Measurements from ENCODE around the gene USH2A. TPM values are rescaled to one million over a fixed set of nuclear protein-coding genes. Genes with fewer than 3 reads are reported as not detected.
A peak's percentile ranks its signal among the peaks of the same experiment; 100 is the strongest.

USH2A gene
- total and polyA plus RNA-seq, 8 donors = 0.03 to 0.28 (median 0.06) TPM

DNA sequence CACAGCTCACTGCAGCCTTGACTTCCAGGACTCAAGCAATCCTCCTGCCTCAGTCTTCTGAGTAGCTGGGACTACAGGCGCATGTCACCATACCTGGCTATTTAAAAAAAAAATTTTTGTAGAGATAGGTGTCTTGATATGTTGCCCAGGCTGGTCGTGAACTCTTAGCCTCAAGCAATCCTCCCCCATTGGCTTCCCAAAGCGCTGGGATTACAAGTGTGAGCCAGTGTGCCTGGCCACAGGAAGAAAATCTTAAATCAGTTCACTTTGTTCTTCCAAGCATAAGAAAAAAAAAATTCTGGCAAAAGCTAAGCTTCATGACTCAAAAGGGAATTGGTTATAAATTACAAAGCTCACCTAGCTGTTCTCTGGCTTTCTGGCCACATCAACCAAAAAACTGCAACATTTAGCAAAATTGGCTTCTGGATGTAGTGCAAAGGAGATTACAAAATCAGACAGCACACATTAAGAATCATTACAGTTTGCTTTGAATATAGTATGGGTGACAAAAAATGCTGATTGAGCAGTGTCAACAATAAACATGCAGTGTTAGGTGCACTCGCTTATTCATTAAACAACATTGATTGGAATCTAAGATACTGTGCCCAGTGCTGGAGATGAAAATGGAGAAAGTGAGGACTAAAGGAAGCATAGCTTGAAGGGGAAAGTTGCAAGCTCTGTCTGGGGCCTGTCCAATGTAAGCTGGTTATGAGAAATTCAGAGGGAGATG is 779.5 kb downstream of the USH2A start:
- ATAC-seq (no peak), DNase-seq (no peak), FAIRE-seq (no peak)
- H3K9me3 ChIP-seq = no peaks in the 10 kb centered on the region
- H3K27me3 ChIP-seq = no peaks in the 10 kb centered on the region
- H3K36me3 ChIP-seq = no peaks in the 10 kb centered on the region
- intact Hi-C loops (cut with DNase I) = no loop called here
- no peaks in the 10 kb centered on the region for H3K4me1 ChIP-seq
- no peak overlapping the region for H3K4me3 ChIP-seq
- 83 to 89% methylated on average over 4 of the region's 4 CpGs for WGBS, 2 donors
- no peak overlapping the region for H3K27ac ChIP-seq
- TF ChIP-seq, protein P1, sequence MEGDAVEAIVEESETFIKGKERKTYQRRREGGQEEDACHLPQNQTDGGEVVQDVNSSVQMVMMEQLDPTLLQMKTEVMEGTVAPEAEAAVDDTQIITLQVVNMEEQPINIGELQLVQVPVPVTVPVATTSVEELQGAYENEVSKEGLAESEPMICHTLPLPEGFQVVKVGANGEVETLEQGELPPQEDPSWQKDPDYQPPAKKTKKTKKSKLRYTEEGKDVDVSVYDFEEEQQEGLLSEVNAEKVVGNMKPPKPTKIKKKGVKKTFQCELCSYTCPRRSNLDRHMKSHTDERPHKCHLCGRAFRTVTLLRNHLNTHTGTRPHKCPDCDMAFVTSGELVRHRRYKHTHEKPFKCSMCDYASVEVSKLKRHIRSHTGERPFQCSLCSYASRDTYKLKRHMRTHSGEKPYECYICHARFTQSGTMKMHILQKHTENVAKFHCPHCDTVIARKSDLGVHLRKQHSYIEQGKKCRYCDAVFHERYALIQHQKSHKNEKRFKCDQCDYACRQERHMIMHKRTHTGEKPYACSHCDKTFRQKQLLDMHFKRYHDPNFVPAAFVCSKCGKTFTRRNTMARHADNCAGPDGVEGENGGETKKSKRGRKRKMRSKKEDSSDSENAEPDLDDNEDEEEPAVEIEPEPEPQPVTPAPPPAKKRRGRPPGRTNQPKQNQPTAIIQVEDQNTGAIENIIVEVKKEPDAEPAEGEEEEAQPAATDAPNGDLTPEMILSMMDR (IDR thresholded peaks at IDR 0.05) = no peak

DNA sequence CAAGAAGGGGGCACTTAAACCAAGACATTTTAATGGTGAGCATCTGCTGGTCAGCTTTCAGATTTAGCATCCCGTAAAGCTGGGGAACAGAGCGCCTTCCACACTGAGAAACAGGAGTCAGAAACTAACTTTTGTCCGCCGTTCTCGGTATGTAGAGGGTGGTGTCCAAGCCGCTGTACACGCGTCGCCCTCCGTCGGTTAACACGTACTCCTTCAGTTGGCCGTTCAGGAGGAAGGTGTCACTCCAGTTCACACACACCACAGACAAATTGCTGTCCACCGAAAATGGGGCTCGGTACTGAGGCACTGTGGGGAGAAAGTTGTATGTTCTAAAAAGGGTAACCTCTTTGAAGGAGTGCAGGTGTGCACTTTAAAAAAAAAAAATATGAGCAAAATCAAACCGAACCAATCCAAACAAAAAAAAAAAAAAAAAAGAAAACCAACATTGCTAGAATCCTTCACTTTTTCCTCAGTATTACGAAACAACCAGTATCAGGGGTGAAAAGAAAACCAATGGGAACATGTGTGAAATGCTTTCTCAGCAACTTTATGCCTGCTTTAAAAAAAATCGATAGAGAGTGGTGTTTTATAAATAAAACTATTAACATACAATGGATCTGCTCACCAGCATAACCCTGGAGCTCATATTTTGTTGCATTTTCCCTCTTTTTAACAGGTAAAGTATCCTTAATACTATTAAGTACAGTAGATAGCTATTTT is 782.7 kb downstream of the USH2A start:
- Histone ChIP-seq H3K27ac (no peak overlapping the region), H3K9me3 (no peaks in the 10 kb centered on the region), H3K27me3 (no peaks in the 10 kb centered on the region), H3K4me3 (no peak overlapping the region), H3K4me1 (peaks cover 4 to 16% (median 15%) of the 10 kb centered on the region in 3 donors), H3K36me3 (no peaks in the 10 kb centered on the region)
- TF ChIP-seq, protein P1 (IDR thresholded peaks at IDR 0.05) = no peak
- WGBS, 2 donors = 83 to 88% methylated on average over 18 of the region's 18 CpGs
- intact Hi-C loops (cut with DNase I) = no loop called here
- ATAC-seq (no peak), FAIRE-seq (no peak), DNase-seq (no peak)

DNA sequence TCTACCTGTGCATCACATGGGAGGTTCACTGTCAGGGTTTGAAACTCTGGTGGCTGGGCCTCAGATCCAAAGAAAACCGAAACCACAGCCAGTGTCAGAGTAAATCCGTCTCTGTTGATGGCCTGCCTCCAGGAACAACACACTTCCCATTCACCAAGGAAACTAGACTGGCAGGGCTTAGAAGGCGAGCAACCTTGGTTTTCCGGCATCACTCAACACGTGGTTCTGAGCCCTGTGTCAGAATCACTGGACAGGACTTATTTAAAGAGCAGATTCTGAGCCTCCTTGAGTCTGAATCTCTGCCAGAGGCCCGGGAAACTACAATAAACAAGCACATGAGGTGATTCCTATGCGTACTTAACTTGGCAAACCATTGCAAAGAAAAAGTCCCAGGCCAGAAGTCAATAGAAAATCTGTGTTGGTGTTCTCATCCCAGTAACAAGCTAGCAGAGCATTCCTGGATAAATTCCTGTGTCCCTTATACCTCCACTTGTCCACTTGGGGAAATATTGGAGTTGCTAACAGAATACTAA is 786.1 kb downstream of the USH2A start:
- TF ChIP-seq, protein P1 (IDR thresholded peaks at IDR 0.05) = no peak
- H3K4me1 ChIP-seq = peaks cover 4 to 16% (median 15%) of the 10 kb centered on the region in 3 donors
- H3K27me3 ChIP-seq = no peaks in the 10 kb centered on the region
- H3K27ac ChIP-seq = peak overlapping the region in 2 of 4 donors; percentile 48 to 72
- ATAC-seq = peak; percentile 84 to 87 (median 87)
- H3K4me3 ChIP-seq = no peak overlapping the region
- DNase-seq = peak in 4 of 6 donors; percentile 39 to 58 (median 42)
- H3K36me3 ChIP-seq = no peaks in the 10 kb centered on the region
- intact Hi-C loops (cut with DNase I) = no loop called here
- H3K9me3 ChIP-seq = no peaks in the 10 kb centered on the region
- whole genome bisulfite sequencing, 2 donors = 16 to 17% methylated on average over 7 of the region's 7 CpGs
- FAIRE-seq = no peak

DNA sequence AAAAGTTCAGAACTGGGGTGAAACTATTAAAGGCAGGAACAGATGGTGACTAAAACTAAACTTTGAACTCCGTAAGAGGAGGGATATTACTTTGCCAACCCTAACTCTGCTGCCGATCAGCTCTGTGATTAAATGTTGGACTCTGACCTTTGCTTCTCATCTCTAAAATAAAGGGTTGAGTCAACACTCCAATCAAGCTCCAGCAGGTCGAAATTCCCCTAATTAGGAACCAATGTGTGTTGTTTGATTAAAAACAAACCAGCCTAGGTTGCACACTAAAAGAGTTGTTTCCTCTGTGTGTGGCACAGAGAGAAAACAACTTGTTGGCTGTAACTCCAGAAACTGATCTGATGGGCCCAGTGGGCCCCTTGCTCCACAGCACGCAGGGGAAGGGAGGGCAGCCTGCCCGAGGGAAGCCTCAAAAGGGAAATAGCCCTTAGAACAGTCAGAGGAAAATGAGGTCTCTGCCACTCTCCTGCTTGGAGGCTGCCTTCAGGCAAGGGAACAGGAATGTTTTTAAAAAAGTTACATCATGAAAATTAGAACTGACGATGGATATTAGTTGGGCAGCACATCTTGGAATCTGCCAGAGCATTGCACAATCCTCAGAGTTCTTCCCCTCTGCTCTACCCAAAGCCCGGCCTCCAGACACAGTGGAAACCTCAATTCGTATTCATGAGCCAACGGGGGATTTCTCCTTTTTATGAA is 786.8 kb downstream of the USH2A start:
- Histone ChIP-seq H3K9me3 (no peaks in the 10 kb centered on the region), H3K27ac (peak overlapping the region in 2 of 4 donors; percentile 48 to 72), H3K4me1 (peaks cover 4 to 16% (median 15%) of the 10 kb centered on the region in 3 donors), H3K36me3 (no peaks in the 10 kb centered on the region), H3K27me3 (no peaks in the 10 kb centered on the region), H3K4me3 (no peak overlapping the region)
- TF ChIP-seq, protein P1 (IDR thresholded peaks at IDR 0.05) = no peak
- intact Hi-C loops (cut with DNase I) = no loop called here
- FAIRE-seq (no peak), DNase-seq (no peak), ATAC-seq (peak; percentile 32 to 71 (median 64))
- WGBS, 2 donors = 38 to 39% methylated on average over 9 of the region's 9 CpGs

Measured in pancreas (tissue), 10 donors.